Kidney (tissue), 14 donors: ENCODE measurements around the gene NR3C2. TPM values are rescaled to one million over a fixed set of nuclear protein-coding genes. Genes with fewer than 3 reads are reported as not detected.

Experiments used
- DNase-seq, 5 donors: peaks; one replicate each; pipeline ENCODE4 v3.0.0-alpha.2; 2013 to 2020
- FAIRE-seq: peaks from 2 replicates; lab custom pipeline; 2012; peaks lifted over from hg19 to GRCh38; lab: Jason Lieb, UNC
- H3K27ac ChIP-seq, 2 donors: one replicate each; pipeline ENCODE4 v1.7.0; 2013; ENCODE audit warnings: low read depth in 2 of 2, low read length in 2 of 2, inconsistent platforms in 1 of 2
- H3K27me3 ChIP-seq: one replicate; pipeline ENCODE4 v1.7.1; 2013; ENCODE audit warnings: low read length, inconsistent platforms; ENCODE audit not compliant: control insufficient read depth, insufficient read depth
- H3K36me3 ChIP-seq, 3 donors: one replicate each; pipeline versions ENCODE4 v1.7.0 to v1.7.1; 2013; ENCODE audit warnings: low read length in 3 of 3, control low read depth in 1 of 3, inconsistent platforms in 1 of 3; ENCODE audit not compliant: insufficient read depth in 3 of 3, control insufficient read depth in 2 of 3
- H3K4me1 ChIP-seq, 3 donors: one replicate each; pipeline versions ENCODE4 v1.7.0 to v1.7.1; 2013; ENCODE audit warnings: low read length in 3 of 3, inconsistent platforms in 1 of 3, low read depth in 1 of 3; ENCODE audit not compliant: control insufficient read depth in 2 of 3, insufficient read depth in 2 of 3
- H3K4me3 ChIP-seq, 3 donors: one replicate each; pipeline versions ENCODE4 v1.7.0 to v1.8.1; 2013; ENCODE audit warnings: low read length in 3 of 3, control low read depth in 1 of 3, inconsistent platforms in 1 of 3
- H3K9ac ChIP-seq, 3 donors: one replicate each; pipeline versions ENCODE4 v1.7.0 to v1.7.1; 2013; ENCODE audit warnings: low read length in 3 of 3, control low read depth in 1 of 3, inconsistent platforms in 1 of 3
- H3K9me3 ChIP-seq, 3 donors: one replicate each; pipeline versions ENCODE4 v1.7.0 to v1.7.1; 2013; ENCODE audit warnings: low read length in 3 of 3, control low read depth in 1 of 3, inconsistent platforms in 1 of 3; ENCODE audit not compliant: control insufficient read depth in 2 of 3, insufficient read depth in 1 of 3
- intact Hi-C: fragments of 100-400 bp; cut with DNase I; formaldehyde crosslinking; loops from one replicate; pipeline ENCODE4 v1.11.1; 2022
- polyA plus RNA-seq: library from polyadenylated mRNA; stranded (reverse); fragments of 350-450 nt; fragmentation: Illumina TruSeq; extraction: RNeasy Lipid Tissue Mini Kit (QIAGEN cat#74804); gene quantifications from one replicate; pipeline ENCODE4 v1.2.3, GENCODE V29; 2014; ENCODE audit warnings: low read depth, low replicate concordance; ENCODE audit not compliant: insufficient read depth
- total RNA-seq: library from RNA; stranded (reverse); fragmentation: NEBNext Ultra II Directional; extraction: Animal tissue kit (Norgen Biotek cat#: 25700); gene quantifications from one replicate; pipeline ENCODE4 v1.2.1, GENCODE V29; 2021
- TF ChIP-seq, protein P1 (sequence below): IDR thresholded peaks from 3 replicates; pipeline ENCODE4 v1.5.1; 2012; ENCODE audit warnings: mild to moderate bottlenecking, moderate library complexity, borderline replicate concordance; ENCODE audit not compliant: insufficient read depth; ENCODE audit errors: extremely low read depth
- donor health status: control.
- donor health status: control.
- donor health status: control.
- donor health status: control.
- donor health status: control.
- donor health status: DM: yes; HTN: yes; CAD: no.
- donor health status: Normal renal cell carcinoma (clear cell type).

NR3C2 gene
- total and polyA plus RNA-seq, 2 donors from 2014 or later: 8.7 to 43.4 TPM

- intact Hi-C loops: no loop called here
These were observed 360.9 kb downstream of the NR3C2 start for GRCh38 chr4:148081267-148081666.

GRCh38 chr4:148079961-148080360 is 362.3 kb downstream of the NR3C2 start:
- no peaks in the 10 kb centered on the region for H3K4me1 ChIP-seq
- intact Hi-C loops: no loop called here
- H3K9me3 ChIP-seq: peaks cover 0 to under 1% (median 0%) of the 10 kb centered on the region in 3 donors
- H3K27me3 ChIP-seq: no peaks in the 10 kb centered on the region
- H3K27ac ChIP-seq: no peak overlapping the region
- no peak overlapping the region for H3K4me3 ChIP-seq
- TF ChIP-seq, protein P1, sequence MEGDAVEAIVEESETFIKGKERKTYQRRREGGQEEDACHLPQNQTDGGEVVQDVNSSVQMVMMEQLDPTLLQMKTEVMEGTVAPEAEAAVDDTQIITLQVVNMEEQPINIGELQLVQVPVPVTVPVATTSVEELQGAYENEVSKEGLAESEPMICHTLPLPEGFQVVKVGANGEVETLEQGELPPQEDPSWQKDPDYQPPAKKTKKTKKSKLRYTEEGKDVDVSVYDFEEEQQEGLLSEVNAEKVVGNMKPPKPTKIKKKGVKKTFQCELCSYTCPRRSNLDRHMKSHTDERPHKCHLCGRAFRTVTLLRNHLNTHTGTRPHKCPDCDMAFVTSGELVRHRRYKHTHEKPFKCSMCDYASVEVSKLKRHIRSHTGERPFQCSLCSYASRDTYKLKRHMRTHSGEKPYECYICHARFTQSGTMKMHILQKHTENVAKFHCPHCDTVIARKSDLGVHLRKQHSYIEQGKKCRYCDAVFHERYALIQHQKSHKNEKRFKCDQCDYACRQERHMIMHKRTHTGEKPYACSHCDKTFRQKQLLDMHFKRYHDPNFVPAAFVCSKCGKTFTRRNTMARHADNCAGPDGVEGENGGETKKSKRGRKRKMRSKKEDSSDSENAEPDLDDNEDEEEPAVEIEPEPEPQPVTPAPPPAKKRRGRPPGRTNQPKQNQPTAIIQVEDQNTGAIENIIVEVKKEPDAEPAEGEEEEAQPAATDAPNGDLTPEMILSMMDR: no peak
- H3K36me3 ChIP-seq: peaks cover 3 to 25% (median 18%) of the 10 kb centered on the region in 3 donors
- DNase-seq: no peak
- no peak overlapping the region for H3K9ac ChIP-seq
- no peak for FAIRE-seq

More at GRCh38 chr4:148081267-148081666, 360.9 kb downstream of the NR3C2 start:
- no peaks in the 10 kb centered on the region for H3K27me3 ChIP-seq
- H3K27ac ChIP-seq: no peak overlapping the region
- peaks cover 0 to 25% (median 12%) of the 10 kb centered on the region in 3 donors for H3K36me3 ChIP-seq
- H3K4me3 ChIP-seq: no peak overlapping the region
- H3K9ac ChIP-seq: no peak overlapping the region
- TF ChIP-seq, protein P1: no peak
- no peaks in the 10 kb centered on the region for H3K9me3 ChIP-seq
- FAIRE-seq: no peak
- peak in 1 of 5 donors; percentile 20 for DNase-seq
- H3K4me1 ChIP-seq: no peaks in the 10 kb centered on the region

DNA sequence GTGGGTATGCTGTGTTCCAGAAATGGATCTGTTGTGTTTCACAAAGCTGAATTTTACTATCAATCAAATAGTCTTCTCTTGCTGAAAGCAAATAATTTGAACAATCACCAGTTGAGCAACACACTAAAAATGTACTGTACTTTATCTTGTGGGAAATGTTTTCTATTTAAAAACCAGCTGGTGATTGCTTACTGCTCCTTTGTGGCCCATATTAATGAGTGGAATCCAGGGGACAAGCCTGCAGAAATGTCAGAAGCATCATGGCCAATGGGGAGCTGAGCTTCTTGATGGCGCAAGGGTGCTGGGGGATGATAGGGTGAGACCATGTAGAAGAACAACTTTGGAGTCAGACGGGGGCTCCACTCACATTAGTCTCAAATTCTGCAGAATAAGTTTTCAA is 364.2 kb downstream of the NR3C2 start:
- DNase-seq (no peak), FAIRE-seq (no peak)
- Histone ChIP-seq H3K9ac (no peak overlapping the region), H3K36me3 (peaks cover 3 to 25% (median 18%) of the 10 kb centered on the region in 3 donors), H3K4me3 (no peak overlapping the region), H3K9me3 (peaks cover 0 to 6% (median 0%) of the 10 kb centered on the region in 3 donors), H3K4me1 (no peaks in the 10 kb centered on the region), H3K27me3 (no peaks in the 10 kb centered on the region), H3K27ac (no peak overlapping the region)
- intact Hi-C loops: no loop called here
- TF ChIP-seq, protein P1: no peak

- intact Hi-C loops: no loop called here
- H3K36me3 ChIP-seq: peaks cover 3 to 25% (median 18%) of the 10 kb centered on the region in 3 donors
- H3K9ac ChIP-seq: no peak overlapping the region
- H3K4me1 ChIP-seq: no peaks in the 10 kb centered on the region
- TF ChIP-seq, protein P1: no peak
- DNase-seq: no peak
- peaks cover 0 to 6% (median 0%) of the 10 kb centered on the region in 3 donors for H3K9me3 ChIP-seq
- no peaks in the 10 kb centered on the region for H3K27me3 ChIP-seq
- no peak overlapping the region for H3K27ac ChIP-seq
- H3K4me3 ChIP-seq: no peak overlapping the region
- no peak for FAIRE-seq
These were observed 364.6 kb downstream of the NR3C2 start for GRCh38 chr4:148077581-148077980.
